SK-N-MC (cell line): ENCODE results near the gene ERICH6.

Experiments
- EZH2 ChIP-seq: fragments of 200-600 bp; sonication (generic); IDR thresholded peaks from one replicate; pipeline ENCODE4 v1.6.1; 2017; ENCODE audit warnings: antibody characterized with exemption
- POLR2AphosphoS5 ChIP-seq: IDR thresholded peaks from 2 replicates; pipeline ENCODE4 v1.6.1; 2012; ENCODE audit warnings: mild to moderate bottlenecking, low read depth, low read length, borderline replicate concordance

GRCh38 chr3:150720444-150720843, 16.7 kb upstream of the ERICH6 start:
- no peak for TF ChIP-seq EZH2
- TF ChIP-seq POLR2AphosphoS5: no peak
